ENCODE measurements around the gene MINPP1.

The MINPP1 gene

DNA sequence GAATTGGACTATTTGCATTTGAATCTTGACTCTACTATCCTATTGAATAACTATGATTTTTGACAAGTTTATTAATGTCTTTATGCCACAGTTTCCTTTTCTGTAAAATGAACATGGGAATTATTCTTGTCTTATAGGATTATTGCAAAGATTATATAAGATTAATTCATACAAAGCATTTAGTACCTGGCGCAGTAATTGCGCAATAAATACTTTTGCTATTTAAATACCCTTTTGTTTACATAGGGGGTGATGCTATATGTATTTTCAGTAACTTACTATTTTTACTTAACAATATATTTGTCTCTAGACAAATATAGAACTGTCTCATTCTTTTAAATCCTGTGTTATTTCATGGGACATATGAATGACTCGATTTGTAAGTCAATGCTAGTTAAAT lies 5.3 kb downstream of the MINPP1 start:
- no peak overlapping the region for H3K27ac ChIP-seq (ENCODE audit: low read depth, low read length)
- H3K4me3 ChIP-seq (ENCODE audit: low read length), result no peak overlapping the region
- no peaks in the 10 kb centered on the region for H3F3A ChIP-seq (ENCODE audit: control insufficient read depth, insufficient read depth)
- H3K4me2 ChIP-seq (ENCODE audit: low read length), result no peak overlapping the region
- H3K79me2 ChIP-seq (ENCODE audit: control insufficient read depth, low read length), result no peaks in the 10 kb centered on the region
- H4K20me1 ChIP-seq (ENCODE audit: control insufficient read depth, insufficient read depth, low read depth, low read length), result no peaks in the 10 kb centered on the region
- H3K9me3 ChIP-seq (ENCODE audit: control insufficient read depth, insufficient read depth, low read length), result no peaks in the 10 kb centered on the region
- TF ChIP-seq EZH2phosphoT487 (IDR thresholded peaks at IDR 0.05; ENCODE audit: borderline replicate concordance, low read length) (no peak), CTCF (IDR thresholded peaks at IDR 0.05; ENCODE audit: low read depth, low read length, poor library complexity, severe bottlenecking) (no peak)
- H3K4me1 ChIP-seq (ENCODE audit: control insufficient read depth, low read length), result peaks cover 8% of the 10 kb centered on the region
- peaks cover 29% of the 10 kb centered on the region for H3K27me3 ChIP-seq (ENCODE audit: control insufficient read depth, low read length)
- H3K36me3 ChIP-seq (ENCODE audit: control insufficient read depth, low read length), result no peaks in the 10 kb centered on the region
- H3K9me2 ChIP-seq (replicated peaks; ENCODE audit: control insufficient read depth, low read length), result no peaks in the 10 kb centered on the region

DNA sequence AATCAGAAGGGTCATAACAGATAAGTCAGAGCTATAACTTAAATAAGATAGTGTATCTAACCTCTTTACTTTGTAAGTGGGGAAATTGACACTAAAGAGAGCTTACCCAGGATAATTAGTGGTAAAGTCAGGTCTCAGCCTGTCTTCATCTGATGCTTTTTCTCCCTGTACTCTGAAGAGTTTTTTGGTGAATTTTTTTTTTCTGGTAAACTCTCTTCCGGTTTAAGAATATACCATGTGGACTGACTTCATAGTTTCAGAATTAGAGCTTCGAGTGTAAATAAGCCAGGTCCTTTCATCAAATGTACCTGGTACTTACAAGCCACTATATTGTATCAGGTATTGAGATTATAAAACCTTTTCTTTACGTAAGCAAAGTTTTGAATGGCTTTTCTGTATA lies 6.8 kb downstream of the MINPP1 start:
- TF ChIP-seq CTCF (IDR thresholded peaks at IDR 0.05; ENCODE audit: low read depth, low read length, poor library complexity, severe bottlenecking), result no peak
- no peak for TF ChIP-seq EZH2phosphoT487 (IDR thresholded peaks at IDR 0.05; ENCODE audit: borderline replicate concordance, low read length)

GRCh38 chr10:87518937-87519336 lies 14.2 kb downstream of the MINPP1 start:
- H3K27ac ChIP-seq (ENCODE audit: low read depth, low read length), result no peak overlapping the region
- no peaks in the 10 kb centered on the region for H3K9me2 ChIP-seq (replicated peaks; ENCODE audit: control insufficient read depth, low read length)
- TF ChIP-seq EZH2phosphoT487 (IDR thresholded peaks at IDR 0.05; ENCODE audit: borderline replicate concordance, low read length) (no peak), CTCF (IDR thresholded peaks at IDR 0.05; ENCODE audit: low read depth, low read length, poor library complexity, severe bottlenecking) (no peak)
- no peaks in the 10 kb centered on the region for H3K9me3 ChIP-seq (ENCODE audit: control insufficient read depth, insufficient read depth, low read length)
- H4K20me1 ChIP-seq (ENCODE audit: control insufficient read depth, insufficient read depth, low read depth, low read length), result no peaks in the 10 kb centered on the region
- no peaks in the 10 kb centered on the region for H3F3A ChIP-seq (ENCODE audit: control insufficient read depth, insufficient read depth)
- no peak overlapping the region for H3K4me3 ChIP-seq (ENCODE audit: low read length)
- H3K4me1 ChIP-seq (ENCODE audit: control insufficient read depth, low read length), result no peaks in the 10 kb centered on the region
- H3K36me3 ChIP-seq (ENCODE audit: control insufficient read depth, low read length), result no peaks in the 10 kb centered on the region
- H3K4me2 ChIP-seq (ENCODE audit: low read length), result no peak overlapping the region
- no peaks in the 10 kb centered on the region for H3K27me3 ChIP-seq (ENCODE audit: control insufficient read depth, low read length)
- H3K79me2 ChIP-seq (ENCODE audit: control insufficient read depth, low read length), result no peaks in the 10 kb centered on the region

More for the DNA sequence above, 6.8 kb downstream of the MINPP1 start:
- Histone ChIP-seq H3K79me2 (ENCODE audit: control insufficient read depth, low read length) (no peaks in the 10 kb centered on the region), H4K20me1 (ENCODE audit: control insufficient read depth, insufficient read depth, low read depth, low read length) (no peaks in the 10 kb centered on the region), H3K36me3 (ENCODE audit: control insufficient read depth, low read length) (no peaks in the 10 kb centered on the region), H3K9me3 (ENCODE audit: control insufficient read depth, insufficient read depth, low read length) (no peaks in the 10 kb centered on the region), H3K4me1 (ENCODE audit: control insufficient read depth, low read length) (no peaks in the 10 kb centered on the region), H3F3A (ENCODE audit: control insufficient read depth, insufficient read depth) (no peaks in the 10 kb centered on the region), H3K4me2 (ENCODE audit: low read length) (no peak overlapping the region), H3K27ac (ENCODE audit: low read depth, low read length) (no peak overlapping the region), H3K27me3 (ENCODE audit: control insufficient read depth, low read length) (peaks cover 14% of the 10 kb centered on the region), H3K4me3 (ENCODE audit: low read length) (no peak overlapping the region), H3K9me2 (replicated peaks; ENCODE audit: control insufficient read depth, low read length) (no peaks in the 10 kb centered on the region)

- no peaks in the 10 kb centered on the region for H3K27me3 ChIP-seq (ENCODE audit: control insufficient read depth, low read length)
- H3K9me2 ChIP-seq (replicated peaks; ENCODE audit: control insufficient read depth, low read length), result no peaks in the 10 kb centered on the region
- no peaks in the 10 kb centered on the region for H3K4me1 ChIP-seq (ENCODE audit: control insufficient read depth, low read length)
- no peak overlapping the region for H3K4me3 ChIP-seq (ENCODE audit: low read length)
- H3K4me2 ChIP-seq (ENCODE audit: low read length), result no peak overlapping the region
- no peaks in the 10 kb centered on the region for H3K9me3 ChIP-seq (ENCODE audit: control insufficient read depth, insufficient read depth, low read length)
- H3K27ac ChIP-seq (ENCODE audit: low read depth, low read length), result no peak overlapping the region
- no peaks in the 10 kb centered on the region for H4K20me1 ChIP-seq (ENCODE audit: control insufficient read depth, insufficient read depth, low read depth, low read length)
- no peaks in the 10 kb centered on the region for H3K36me3 ChIP-seq (ENCODE audit: control insufficient read depth, low read length)
- no peaks in the 10 kb centered on the region for H3K79me2 ChIP-seq (ENCODE audit: control insufficient read depth, low read length)
- no peak for TF ChIP-seq EZH2phosphoT487 (IDR thresholded peaks at IDR 0.05; ENCODE audit: borderline replicate concordance, low read length)
- TF ChIP-seq CTCF (IDR thresholded peaks at IDR 0.05; ENCODE audit: low read depth, low read length, poor library complexity, severe bottlenecking), result no peak
- no peaks in the 10 kb centered on the region for H3F3A ChIP-seq (ENCODE audit: control insufficient read depth, insufficient read depth)
Measured at GRCh38 chr10:87519582-87519981, 14.9 kb downstream of the MINPP1 start.
